ENCODE data around the gene SYT12.

SYT12 gene

GRCh38 chr11:67010296-67010905, 12.5 kb upstream of the SYT12 start:
- H3K4me1 Mint-ChIP-seq (ENCODE audit: low read depth), result peaks cover 8% of the 10 kb centered on the region
- H3K27me3 Mint-ChIP-seq, result no peaks in the 10 kb centered on the region
- no peaks in the 10 kb centered on the region for H3K36me3 Mint-ChIP-seq (ENCODE audit: low read depth)
- no peak overlapping the region for H3K4me3 Mint-ChIP-seq
- H3K9me3 Mint-ChIP-seq, result no peaks in the 10 kb centered on the region
- no peak overlapping the region for H3K27ac Mint-ChIP-seq
- no peak for DNase-seq

DNA sequence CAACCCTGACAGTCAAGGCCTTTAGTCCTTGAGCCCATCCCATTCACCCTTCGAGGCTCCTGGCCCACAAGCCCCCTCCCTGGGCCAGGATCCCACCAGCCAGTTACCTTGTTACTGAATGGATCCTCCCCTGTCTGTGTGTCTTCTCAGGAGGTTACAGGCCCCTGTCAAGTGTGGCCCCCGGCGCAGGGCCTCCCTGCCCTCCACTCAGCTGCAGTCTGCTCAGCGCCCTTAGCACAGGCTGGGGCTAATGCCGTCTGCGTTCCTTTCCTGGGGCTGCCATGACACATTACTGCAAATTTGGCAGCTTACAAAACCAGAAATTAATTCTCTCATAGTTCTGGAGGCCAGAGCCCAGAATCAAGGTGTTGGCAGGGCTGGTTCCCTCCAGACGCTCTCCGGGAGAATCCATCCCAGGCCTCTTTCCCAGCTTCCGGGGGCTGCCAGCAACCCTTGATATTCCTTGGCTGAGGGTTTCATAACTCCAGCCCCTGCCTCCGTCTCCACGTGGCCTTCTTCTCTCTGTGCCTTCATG, 9.4 kb upstream of the SYT12 start:
- Mint-ChIP-seq H3K4me3 (no peak overlapping the region), H3K27me3 (peaks cover 6% of the 10 kb centered on the region), H3K9me3 (peaks cover under 1% of the 10 kb centered on the region), H3K27ac (no peak overlapping the region), H3K36me3 (ENCODE audit: low read depth) (no peaks in the 10 kb centered on the region), H3K4me1 (ENCODE audit: low read depth) (no peaks in the 10 kb centered on the region)
- DNase-seq, result no peak

DNA sequence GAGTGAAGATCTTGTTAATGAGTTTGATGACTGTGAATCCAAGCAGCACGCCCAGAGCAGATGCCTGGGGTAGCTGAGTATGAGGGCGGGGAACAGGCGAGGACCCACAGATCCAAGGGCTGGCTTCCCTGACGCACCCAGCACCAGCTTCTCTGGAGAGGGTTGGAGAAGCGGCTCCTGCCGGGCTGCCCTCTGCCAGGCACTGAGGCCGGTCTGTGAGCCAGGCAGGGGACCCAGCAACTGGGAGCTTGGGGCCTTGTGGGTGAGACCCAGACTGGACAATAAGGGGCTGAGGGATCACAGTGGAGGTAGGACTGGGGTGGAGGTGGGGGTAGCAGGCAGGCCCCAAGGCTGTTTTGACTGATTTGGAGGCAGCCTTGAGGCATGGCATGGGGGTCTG, 8.6 kb upstream of the SYT12 start:
- H3K9me3 Mint-ChIP-seq, result peaks cover 5% of the 10 kb centered on the region
- no peak overlapping the region for H3K27ac Mint-ChIP-seq
- DNase-seq, result no peak
- no peak overlapping the region for H3K4me3 Mint-ChIP-seq
- no peaks in the 10 kb centered on the region for H3K36me3 Mint-ChIP-seq (ENCODE audit: low read depth)
- no peaks in the 10 kb centered on the region for H3K4me1 Mint-ChIP-seq (ENCODE audit: low read depth)
- peaks cover 6% of the 10 kb centered on the region for H3K27me3 Mint-ChIP-seq

GRCh38 chr11:67015048-67015447, 7.9 kb upstream of the SYT12 start:
- Mint-ChIP-seq H3K9me3 (peaks cover 5% of the 10 kb centered on the region), H3K4me3 (no peak overlapping the region), H3K36me3 (ENCODE audit: low read depth) (no peaks in the 10 kb centered on the region), H3K27ac (no peak overlapping the region), H3K4me1 (ENCODE audit: low read depth) (no peaks in the 10 kb centered on the region), H3K27me3 (peaks cover 8% of the 10 kb centered on the region)
- DNase-seq, result no peak

DNA sequence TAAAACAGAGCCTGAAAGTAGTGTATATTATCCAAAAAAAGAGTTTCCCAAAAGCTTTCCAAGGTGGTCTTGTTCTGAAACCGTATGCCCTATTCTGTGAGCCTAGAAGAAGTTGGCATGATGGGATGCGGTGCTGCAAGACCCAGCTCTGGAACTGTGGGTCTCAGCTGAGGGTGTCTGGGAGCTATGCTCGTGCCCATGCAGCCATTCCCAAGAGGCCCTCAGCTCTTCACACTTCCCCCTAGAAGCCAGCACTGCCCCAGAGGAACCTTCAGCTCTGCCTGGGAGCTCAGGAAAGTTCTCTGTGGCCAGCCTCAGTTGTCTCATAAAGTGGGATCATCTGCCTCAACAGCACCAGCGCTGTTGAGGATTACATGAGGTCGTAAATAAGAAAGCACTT, 6.4 kb upstream of the SYT12 start:
- no peak for DNase-seq
- H3K4me3 Mint-ChIP-seq, result no peak overlapping the region
- H3K36me3 Mint-ChIP-seq (ENCODE audit: low read depth), result no peaks in the 10 kb centered on the region
- H3K27me3 Mint-ChIP-seq, result peaks cover 22% of the 10 kb centered on the region
- H3K4me1 Mint-ChIP-seq (ENCODE audit: low read depth), result peaks cover 5% of the 10 kb centered on the region
- no peak overlapping the region for H3K27ac Mint-ChIP-seq
- peaks cover 5% of the 10 kb centered on the region for H3K9me3 Mint-ChIP-seq

DNA sequence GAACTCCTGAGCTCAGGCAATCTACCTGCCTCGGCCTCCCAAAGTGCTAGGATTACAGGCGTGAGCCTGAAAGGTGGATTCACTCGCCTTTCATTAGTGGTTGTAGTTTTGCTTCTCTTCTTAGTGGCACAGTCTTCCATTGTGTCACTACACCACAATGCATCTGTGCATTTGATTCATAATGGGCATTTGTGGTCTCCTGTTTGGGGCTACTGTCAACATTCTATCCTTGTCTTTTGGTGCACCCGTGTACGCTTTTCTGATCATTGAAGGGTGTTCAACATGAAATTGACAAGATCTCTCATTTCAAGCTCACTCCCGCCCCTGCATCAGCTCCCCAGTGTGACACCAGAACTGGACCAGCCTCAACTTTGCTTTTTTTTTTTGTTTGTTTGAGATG, 2.0 kb upstream of the SYT12 start:
- peaks cover 33% of the 10 kb centered on the region for H3K4me1 Mint-ChIP-seq (ENCODE audit: low read depth)
- no peak overlapping the region for H3K27ac Mint-ChIP-seq
- no peaks in the 10 kb centered on the region for H3K36me3 Mint-ChIP-seq (ENCODE audit: low read depth)
- peaks cover 55% of the 10 kb centered on the region for H3K27me3 Mint-ChIP-seq
- no peak for DNase-seq
- H3K9me3 Mint-ChIP-seq, result peaks cover 5% of the 10 kb centered on the region
- H3K4me3 Mint-ChIP-seq, result no peak overlapping the region

DNA sequence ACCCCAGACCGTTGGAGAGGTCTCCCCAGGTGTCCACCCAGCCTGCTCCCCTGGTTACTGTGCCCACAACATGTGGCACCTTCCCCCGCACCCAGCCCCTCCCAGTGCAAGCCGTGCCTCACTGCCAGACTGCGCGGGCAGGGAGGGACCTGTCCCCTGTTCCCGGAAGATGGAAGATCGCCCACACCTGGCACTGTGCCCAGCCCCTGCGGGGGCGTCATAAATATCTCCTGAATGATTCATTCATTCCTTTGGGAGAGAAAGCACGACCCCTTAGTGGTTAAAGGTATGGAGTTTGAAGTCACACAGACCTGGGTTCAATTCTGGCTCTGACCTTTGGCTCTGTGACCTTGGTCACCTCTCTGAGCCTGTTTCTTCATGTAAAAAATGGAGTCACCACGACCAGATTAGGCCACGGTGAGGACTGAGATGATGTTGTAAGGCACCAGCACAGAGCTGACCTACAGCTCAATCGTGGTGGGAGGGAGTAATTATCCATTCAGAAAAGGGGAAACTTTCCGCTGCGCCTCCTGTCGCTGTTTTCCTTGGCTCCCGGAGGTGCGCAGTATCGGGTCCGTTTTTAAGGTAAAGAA, 497 bp upstream of the SYT12 start:
- peaks cover 33% of the 10 kb centered on the region for H3K4me1 Mint-ChIP-seq (ENCODE audit: low read depth)
- peaks cover 60% of the 10 kb centered on the region for H3K27me3 Mint-ChIP-seq
- peak overlapping the region; percentile 23 for H3K4me3 Mint-ChIP-seq
- no peaks in the 10 kb centered on the region for H3K36me3 Mint-ChIP-seq (ENCODE audit: low read depth)
- DNase-seq, result no peak
- peaks cover 5% of the 10 kb centered on the region for H3K9me3 Mint-ChIP-seq
- no peak overlapping the region for H3K27ac Mint-ChIP-seq

GRCh38 chr11:67023957-67024353, 1.0 kb downstream of the SYT12 start:
- H3K27ac Mint-ChIP-seq, result no peak overlapping the region
- peaks cover under 1% of the 10 kb centered on the region for H3K9me3 Mint-ChIP-seq
- no peak for DNase-seq
- H3K36me3 Mint-ChIP-seq (ENCODE audit: low read depth), result no peaks in the 10 kb centered on the region
- peaks cover 33% of the 10 kb centered on the region for H3K4me1 Mint-ChIP-seq (ENCODE audit: low read depth)
- H3K27me3 Mint-ChIP-seq, result peaks cover 65% of the 10 kb centered on the region
- H3K4me3 Mint-ChIP-seq, result peak overlapping the region; percentile 67

DNA sequence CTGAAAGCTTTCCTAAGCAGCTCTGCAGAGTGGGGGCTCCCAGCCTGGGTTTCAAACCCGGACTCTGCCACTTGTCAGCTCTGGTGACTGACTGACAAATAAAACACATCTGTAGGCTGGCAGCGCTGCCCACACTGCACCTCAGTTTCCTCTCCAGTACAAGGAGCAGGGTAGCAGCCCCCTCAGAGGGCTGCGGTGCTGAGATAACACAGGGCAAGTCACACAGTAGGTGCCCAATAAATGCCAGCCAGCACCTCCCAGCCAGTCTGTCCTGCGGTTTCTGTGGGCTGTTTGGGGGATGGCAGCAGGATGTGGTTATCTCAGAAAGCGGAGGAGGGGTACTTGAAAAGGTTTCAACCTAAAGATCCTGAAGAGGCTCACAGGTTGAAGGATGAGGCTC, 1.5 kb downstream of the SYT12 start:
- peak overlapping the region; percentile 25 for H3K4me3 Mint-ChIP-seq
- peaks cover 33% of the 10 kb centered on the region for H3K4me1 Mint-ChIP-seq (ENCODE audit: low read depth)
- peak; percentile 66 for DNase-seq
- H3K36me3 Mint-ChIP-seq (ENCODE audit: low read depth), result no peaks in the 10 kb centered on the region
- no peaks in the 10 kb centered on the region for H3K9me3 Mint-ChIP-seq
- peaks cover 69% of the 10 kb centered on the region for H3K27me3 Mint-ChIP-seq
- peak overlapping the region; percentile 51 for H3K27ac Mint-ChIP-seq

DNA sequence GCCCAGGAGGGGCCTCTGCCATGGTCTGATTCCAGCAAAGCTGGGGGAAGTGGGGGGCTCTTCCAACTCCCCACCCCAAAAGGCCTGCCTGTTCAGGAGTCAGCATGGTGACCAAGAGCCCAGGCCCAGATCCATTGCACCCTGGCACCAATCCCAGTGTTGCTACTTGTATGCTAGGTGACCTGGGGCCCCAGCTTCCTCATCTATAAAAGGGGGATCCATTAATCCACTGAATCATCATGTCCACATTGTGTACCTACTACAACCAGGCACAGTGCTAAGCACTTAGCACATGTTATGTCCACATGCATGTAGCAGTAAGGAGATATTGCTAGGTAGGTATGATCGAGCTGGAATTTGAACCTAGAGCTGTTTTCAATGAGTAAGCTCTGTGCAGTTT, 2.0 kb downstream of the SYT12 start:
- no peak overlapping the region for H3K4me3 Mint-ChIP-seq
- no peaks in the 10 kb centered on the region for H3K9me3 Mint-ChIP-seq
- no peak for DNase-seq
- H3K4me1 Mint-ChIP-seq (ENCODE audit: low read depth), result peaks cover 33% of the 10 kb centered on the region
- no peak overlapping the region for H3K27ac Mint-ChIP-seq
- no peaks in the 10 kb centered on the region for H3K36me3 Mint-ChIP-seq (ENCODE audit: low read depth)
- H3K27me3 Mint-ChIP-seq, result peaks cover 72% of the 10 kb centered on the region

DNA sequence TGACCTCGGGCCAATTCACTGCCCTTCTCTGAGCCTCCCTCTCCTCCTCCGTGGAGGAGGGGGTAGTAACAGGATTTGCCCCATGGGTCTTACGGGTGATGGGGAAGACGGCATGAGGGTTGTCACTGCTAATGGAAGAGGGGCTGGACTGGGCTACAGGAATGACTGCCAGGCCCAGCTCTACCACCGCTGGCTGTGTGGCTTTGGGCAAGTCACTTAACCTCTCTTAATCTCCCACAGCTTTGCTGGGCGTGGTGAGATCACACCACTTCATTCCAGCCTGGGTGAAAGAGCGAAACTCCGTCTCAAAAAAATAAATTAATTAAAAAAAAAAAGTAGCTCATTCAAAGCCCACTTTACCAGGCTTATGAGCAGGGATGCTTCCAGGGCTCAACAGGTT, 2.8 kb downstream of the SYT12 start:
- Mint-ChIP-seq H3K36me3 (ENCODE audit: low read depth) (no peaks in the 10 kb centered on the region), H3K9me3 (no peaks in the 10 kb centered on the region), H3K4me1 (ENCODE audit: low read depth) (peaks cover 33% of the 10 kb centered on the region), H3K27me3 (peaks cover 73% of the 10 kb centered on the region), H3K27ac (no peak overlapping the region), H3K4me3 (no peak overlapping the region)
- DNase-seq, result no peak

DNA sequence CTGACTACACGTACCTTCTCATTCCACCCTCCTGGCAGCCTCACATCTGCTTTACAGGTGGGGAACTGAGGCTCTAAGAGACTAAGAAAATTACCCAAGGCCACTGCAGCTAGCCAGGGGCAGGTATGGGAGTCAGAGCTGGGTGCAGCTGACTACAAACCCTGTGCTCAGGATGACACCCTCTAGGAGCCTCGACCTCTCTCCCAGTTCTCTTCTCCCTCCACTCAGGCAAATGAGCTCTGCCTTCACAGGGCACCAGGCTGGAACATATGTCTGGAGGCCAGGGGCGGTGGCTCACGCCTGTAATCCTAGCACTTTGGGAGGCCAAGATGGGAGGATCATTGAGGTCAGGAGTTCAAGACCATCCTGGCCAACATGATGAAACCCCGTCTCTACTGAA, 4.0 kb downstream of the SYT12 start:
- H3K27me3 Mint-ChIP-seq, result peaks cover 74% of the 10 kb centered on the region
- no peak overlapping the region for H3K27ac Mint-ChIP-seq
- DNase-seq, result no peak
- H3K36me3 Mint-ChIP-seq (ENCODE audit: low read depth), result no peaks in the 10 kb centered on the region
- no peaks in the 10 kb centered on the region for H3K9me3 Mint-ChIP-seq
- no peak overlapping the region for H3K4me3 Mint-ChIP-seq
- peaks cover 28% of the 10 kb centered on the region for H3K4me1 Mint-ChIP-seq (ENCODE audit: low read depth)

GRCh38 chr11:67027483-67027930, 4.6 kb downstream of the SYT12 start:
- H3K9me3 Mint-ChIP-seq, result no peaks in the 10 kb centered on the region
- H3K36me3 Mint-ChIP-seq (ENCODE audit: low read depth), result no peaks in the 10 kb centered on the region
- no peak overlapping the region for H3K4me3 Mint-ChIP-seq
- peaks cover 71% of the 10 kb centered on the region for H3K27me3 Mint-ChIP-seq
- H3K4me1 Mint-ChIP-seq (ENCODE audit: low read depth), result peaks cover 22% of the 10 kb centered on the region
- no peak for DNase-seq
- H3K27ac Mint-ChIP-seq, result no peak overlapping the region

GRCh38 chr11:67027943-67028542, 5.1 kb downstream of the SYT12 start:
- H3K9me3 Mint-ChIP-seq, result no peaks in the 10 kb centered on the region
- DNase-seq, result no peak
- H3K36me3 Mint-ChIP-seq (ENCODE audit: low read depth), result no peaks in the 10 kb centered on the region
- H3K4me1 Mint-ChIP-seq (ENCODE audit: low read depth), result peaks cover 19% of the 10 kb centered on the region
- H3K27me3 Mint-ChIP-seq, result peaks cover 66% of the 10 kb centered on the region
- no peak overlapping the region for H3K27ac Mint-ChIP-seq
- no peak overlapping the region for H3K4me3 Mint-ChIP-seq

DNA sequence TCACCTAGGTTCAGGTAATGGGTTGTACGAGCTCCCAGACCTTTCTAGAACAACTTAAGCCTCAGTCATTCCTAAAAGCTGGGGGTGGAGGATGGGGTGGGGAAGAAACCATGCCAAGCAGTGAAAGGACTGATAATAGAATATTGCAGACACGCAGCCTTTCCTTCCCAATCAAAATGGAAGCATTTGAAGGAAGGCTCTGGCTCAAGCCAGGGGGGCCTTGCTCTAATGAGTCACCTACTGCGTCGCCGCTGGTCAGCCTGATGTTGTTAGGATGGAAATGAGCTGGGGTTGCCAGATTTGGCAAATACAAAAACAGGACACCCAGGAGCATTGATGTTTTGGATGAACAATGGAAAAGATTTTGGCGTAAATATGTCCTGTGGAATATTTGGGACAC, 6.2 kb downstream of the SYT12 start:
- no peaks in the 10 kb centered on the region for H3K9me3 Mint-ChIP-seq
- no peak for DNase-seq
- no peaks in the 10 kb centered on the region for H3K36me3 Mint-ChIP-seq (ENCODE audit: low read depth)
- peaks cover 13% of the 10 kb centered on the region for H3K4me1 Mint-ChIP-seq (ENCODE audit: low read depth)
- H3K4me3 Mint-ChIP-seq, result no peak overlapping the region
- peaks cover 66% of the 10 kb centered on the region for H3K27me3 Mint-ChIP-seq
- H3K27ac Mint-ChIP-seq, result no peak overlapping the region
